Bronchial epithelial cell (primary cell): ENCODE measurements around the gene HOXB5. TPM values are rescaled to one million over a fixed set of nuclear protein-coding genes. Genes with fewer than 3 reads are reported as not detected.

Source experiments
- DNase-seq: peaks from one replicate; pipeline ENCODE4 v3.0.0-alpha.2; 2010; ENCODE audit warnings: low read depth
- FAIRE-seq: peaks from 2 replicates; lab custom pipeline; 2011; peaks lifted over from hg19 to GRCh38; lab: Jason Lieb, UNC
- H3K27me3 ChIP-seq: 2 replicates; pipeline ENCODE4 v1.5.1; 2011; ENCODE audit warnings: low read length; ENCODE audit not compliant: control insufficient read depth, insufficient read depth
- H3K36me3 ChIP-seq: 2 replicates; pipeline ENCODE4 v1.5.1; 2011; ENCODE audit warnings: low read length; ENCODE audit not compliant: control insufficient read depth, insufficient read depth
- H3K4me3 ChIP-seq: 2 replicates; pipeline ENCODE4 v1.5.1; 2011; ENCODE audit warnings: mild to moderate bottlenecking, low read depth, low read length, control low read depth
- CTCF ChIP-seq: IDR thresholded peaks from 2 replicates; pipeline ENCODE4 v1.5.1; 2011; ENCODE audit warnings: mild to moderate bottlenecking, moderate library complexity, low read length, control low read depth, inconsistent platforms; ENCODE audit not compliant: insufficient read depth, severe bottlenecking
- total RNA-seq: library from RNA; depleted of rRNA; stranded (reverse); fragments of >200 nt; gene quantifications from 2 replicates; pipeline ENCODE4 v1.2.1, GENCODE V29; 2014

Gene HOXB5
- total RNA-seq, 1 donor from 2014 or later = not detected

GRCh38 chr17:48549281-48549630, 44.3 kb downstream of the HOXB5 start:
- FAIRE-seq = no peak

DNA sequence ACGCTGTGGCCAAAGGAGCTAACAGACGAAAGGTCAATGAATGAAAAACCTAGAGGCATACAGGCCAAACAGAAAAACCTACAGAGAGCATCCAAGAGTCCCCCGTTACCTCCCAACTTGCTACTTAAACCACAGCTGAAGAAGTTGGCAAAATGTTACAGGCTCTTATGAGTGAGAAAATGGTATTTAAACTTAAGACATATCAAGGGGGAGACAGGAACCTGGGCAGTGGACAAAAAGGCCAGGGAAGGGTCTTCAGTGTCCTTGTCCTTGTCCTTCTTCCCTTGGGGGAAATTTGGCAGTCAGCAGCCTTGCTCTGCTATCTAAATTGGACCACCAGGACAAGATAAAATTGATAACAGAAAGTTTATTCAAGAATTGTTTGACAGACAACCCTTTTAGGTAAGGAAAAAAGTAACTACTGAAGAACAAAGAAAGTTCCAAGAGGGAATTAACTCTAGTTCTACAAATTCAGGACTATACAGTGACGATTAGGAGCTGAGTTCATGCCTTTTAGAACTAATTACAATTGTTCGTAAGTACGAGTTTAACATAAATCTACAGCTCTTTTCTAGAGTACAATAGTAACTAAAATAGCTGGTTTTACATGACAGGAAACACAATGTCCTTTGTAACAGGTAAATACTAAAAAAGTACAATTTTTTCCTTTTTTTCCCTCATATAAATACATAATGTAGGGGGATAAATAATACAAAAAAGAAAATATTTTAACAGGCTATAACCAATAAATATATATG, 44.9 kb downstream of the HOXB5 start:
- H3K36me3 ChIP-seq = no peaks in the 10 kb centered on the region
- peaks cover 73% of the 10 kb centered on the region for H3K27me3 ChIP-seq
- H3K4me3 ChIP-seq = no peak overlapping the region
- no peak for TF ChIP-seq CTCF
- FAIRE-seq (no peak), DNase-seq (no peak)

More at GRCh38 chr17:48549281-48549630, 44.3 kb downstream of the HOXB5 start:
- H3K4me3 ChIP-seq = no peak overlapping the region
- TF ChIP-seq CTCF = no peak
- no peak for DNase-seq
- no peaks in the 10 kb centered on the region for H3K36me3 ChIP-seq
- peaks cover 73% of the 10 kb centered on the region for H3K27me3 ChIP-seq

GRCh38 chr17:48547808-48548522, 45.6 kb downstream of the HOXB5 start:
- peaks cover 75% of the 10 kb centered on the region for H3K27me3 ChIP-seq
- no peaks in the 10 kb centered on the region for H3K36me3 ChIP-seq
- no peak for TF ChIP-seq CTCF
- DNase-seq = no peak
- no peak for FAIRE-seq
- H3K4me3 ChIP-seq = no peak overlapping the region

- peaks cover 78% of the 10 kb centered on the region for H3K27me3 ChIP-seq
- H3K4me3 ChIP-seq = no peak overlapping the region
- no peak for TF ChIP-seq CTCF
- H3K36me3 ChIP-seq = no peaks in the 10 kb centered on the region
- FAIRE-seq = no peak
- DNase-seq = no peak
Measured at GRCh38 chr17:48546924-48547807, 46.4 kb downstream of the HOXB5 start.

GRCh38 chr17:48546137-48546923, 47.2 kb downstream of the HOXB5 start:
- H3K4me3 ChIP-seq = no peak overlapping the region
- no peak for TF ChIP-seq CTCF
- H3K27me3 ChIP-seq = peaks cover 75% of the 10 kb centered on the region
- DNase-seq (no peak), FAIRE-seq (no peak)
- no peaks in the 10 kb centered on the region for H3K36me3 ChIP-seq
